Measurements from ENCODE around the gene DGKE. TPM values are rescaled to one million over a fixed set of nuclear protein-coding genes. Genes with fewer than 3 reads are reported as not detected.

The DGKE gene
- 1 to 10 TPM; 2.9 to 7.0 (median 4.5) TPM for polyA plus RNA-seq (ENCODE audit: insufficient read length in 4 of 4)

DNA sequence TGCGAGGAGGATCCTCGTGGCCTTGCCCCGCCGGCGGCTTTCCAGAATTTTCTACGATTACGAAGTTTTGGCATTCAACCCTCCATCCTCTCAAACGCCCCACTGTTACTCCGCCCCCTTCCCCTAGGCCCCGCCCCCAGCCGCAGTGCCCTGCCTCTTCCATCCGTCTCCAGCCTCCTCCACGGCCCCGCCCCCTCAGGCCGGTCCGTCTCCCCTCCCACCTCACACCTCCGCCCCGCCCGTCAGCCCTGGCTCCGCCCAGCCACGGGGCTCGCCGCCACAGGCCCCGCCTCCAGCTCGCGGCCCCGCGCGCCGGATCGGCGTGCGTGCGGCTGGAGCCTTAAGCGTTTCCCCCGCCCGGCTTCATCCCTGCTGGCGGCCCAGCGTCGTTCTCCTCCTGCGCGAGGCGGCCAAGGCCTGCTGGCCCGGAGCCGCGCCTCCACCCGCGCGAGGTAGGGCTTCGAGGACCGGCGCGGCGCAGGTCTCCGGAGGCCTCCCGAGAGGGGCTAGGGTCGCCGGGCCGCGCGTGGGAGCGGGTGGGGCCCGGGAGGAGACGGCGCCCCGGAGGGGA is at the start of gene DGKE, which contains the start of gene C17orf67:
TSS of gene DGKE (plus strand) at position 343 of the 571 bp plus-strand sequence. CDS start 645 bp downstream, outside the sequence.
TSS of gene C17orf67 (minus strand) at position 112 of the 571 bp plus-strand sequence. CDS start 18,110 bp downstream, outside the sequence.
- DNase-seq (ENCODE audit: low read depth in 4 of 4, low spot score in 2 of 4) = peak in 3 of 4 donors; percentile 75 to 89 (median 84)

GRCh38 chr17:56785405-56785804 is 48.5 kb upstream of the DGKE start:
- DNase-seq (ENCODE audit: low read depth in 4 of 4, low spot score in 2 of 4) = no peak

DNA sequence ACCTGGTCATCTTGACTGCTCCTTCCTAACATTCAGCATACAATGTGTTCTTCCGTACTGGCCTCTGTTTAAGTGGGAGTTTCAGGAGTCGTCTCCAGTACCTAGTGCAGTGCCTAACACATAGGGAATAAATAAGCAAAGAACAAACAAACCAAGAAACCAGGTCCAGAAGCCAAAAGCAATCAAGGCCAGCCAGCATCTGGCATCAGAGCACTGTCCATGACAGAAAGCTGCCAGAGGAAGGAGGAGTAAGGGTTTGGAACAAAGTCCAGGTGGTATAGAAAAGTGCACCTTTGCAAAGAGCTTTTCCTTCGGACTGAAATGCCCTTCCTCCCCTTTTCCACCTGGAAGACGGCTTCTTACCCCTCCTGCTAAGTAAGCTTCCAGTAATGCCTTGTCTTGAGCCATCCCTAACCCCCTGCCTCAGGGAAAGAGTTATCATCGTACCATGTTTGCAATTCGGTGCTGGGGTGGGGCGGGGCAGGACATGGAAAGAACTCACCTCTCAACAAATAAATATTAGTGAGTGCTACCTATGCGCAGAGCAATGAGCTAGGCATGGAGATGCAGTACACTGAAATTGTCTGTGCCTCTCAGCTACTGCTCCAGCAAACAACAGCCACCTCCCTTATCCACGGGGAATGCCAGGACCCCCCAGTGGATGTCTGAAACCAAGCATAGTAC is 47.8 kb upstream of the DGKE start:
- no peak for DNase-seq (ENCODE audit: low read depth in 4 of 4, low spot score in 2 of 4)

DNA sequence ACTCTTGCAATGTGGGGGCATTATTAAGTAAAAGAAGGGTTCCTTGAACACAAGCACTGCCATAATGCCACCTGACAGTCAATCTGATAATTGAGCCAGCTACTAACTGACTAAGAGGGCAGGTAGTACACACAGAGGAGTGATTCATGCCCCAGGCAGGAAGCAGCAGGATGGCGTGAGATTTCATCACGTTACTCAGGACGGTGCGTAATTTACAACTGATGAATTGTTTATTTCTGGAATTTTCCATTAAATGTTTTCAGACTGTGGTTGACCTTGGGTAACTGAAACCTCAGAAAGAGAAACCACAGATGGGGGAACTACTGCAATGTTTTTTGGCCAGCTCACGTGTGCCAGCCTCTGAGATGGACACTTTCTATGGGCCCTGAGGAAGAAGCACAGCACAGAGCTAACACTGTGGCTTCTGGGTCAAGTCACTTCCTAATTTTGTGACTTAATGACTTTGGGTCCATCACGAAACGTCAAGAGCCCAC is 46.9 kb upstream of the DGKE start:
- DNase-seq (ENCODE audit: low read depth in 4 of 4, low spot score in 2 of 4) = no peak

GRCh38 chr17:56792267-56792666 is 41.7 kb upstream of the DGKE start:
- DNase-seq (ENCODE audit: low read depth in 4 of 4, low spot score in 2 of 4) = no peak

GRCh38 chr17:56793531-56793930 is 40.4 kb upstream of the DGKE start:
- no peak for DNase-seq (ENCODE audit: low read depth in 4 of 4, low spot score in 2 of 4)

- DNase-seq (ENCODE audit: low read depth in 4 of 4, low spot score in 2 of 4) = no peak
These were observed 40.0 kb upstream of the DGKE start for GRCh38 chr17:56793957-56794356.

DNA sequence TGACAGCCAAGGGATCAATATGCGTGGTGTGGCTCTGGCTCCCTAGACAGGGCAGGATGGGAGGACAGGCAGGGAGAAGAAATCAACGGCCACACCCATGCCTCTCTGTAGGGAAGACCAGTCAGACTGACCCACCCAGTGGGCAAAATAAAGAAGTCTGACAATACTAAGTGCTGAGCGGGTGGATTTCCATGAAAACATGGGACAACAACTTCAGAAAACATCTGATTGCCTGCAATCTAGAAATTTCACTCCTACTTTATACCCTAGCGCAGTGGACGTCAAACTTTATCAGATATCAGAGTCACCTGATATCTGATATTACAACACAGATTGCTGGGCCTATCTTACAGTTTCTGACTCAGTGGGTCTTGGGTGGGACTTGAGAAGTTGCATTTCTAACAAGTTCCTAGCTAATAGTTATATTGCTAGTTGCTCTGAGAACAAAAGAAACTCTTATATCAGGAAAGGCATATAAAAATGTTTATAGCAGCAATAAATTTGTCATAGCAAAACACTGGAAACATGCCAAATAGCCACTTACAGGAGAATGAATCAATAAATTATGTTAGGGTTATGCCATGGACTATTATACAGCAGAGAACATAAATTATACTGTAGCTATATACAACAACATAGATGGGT is 38.6 kb upstream of the DGKE start:
- no peak for DNase-seq (ENCODE audit: low read depth in 4 of 4, low spot score in 2 of 4)

DNA sequence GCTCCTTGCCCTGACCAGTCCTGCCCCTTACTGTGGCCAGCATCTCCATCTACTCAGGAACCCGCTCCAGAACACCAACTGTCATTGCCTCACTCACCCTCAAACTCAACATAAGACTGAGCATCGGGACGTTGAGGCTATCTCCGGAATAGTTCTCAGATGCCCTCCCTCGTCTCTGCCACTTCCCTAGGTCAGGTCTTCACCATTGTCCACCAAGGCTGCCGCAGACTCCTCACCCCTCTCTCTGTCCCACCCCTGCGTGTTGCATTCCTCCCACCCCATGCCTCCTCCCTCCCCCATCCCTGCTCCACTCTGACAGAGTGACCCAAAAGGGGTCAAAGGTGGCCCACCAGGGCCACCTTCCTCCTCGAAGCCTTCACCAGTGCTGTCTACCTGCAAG is 37.4 kb upstream of the DGKE start:
- no peak for DNase-seq (ENCODE audit: low read depth in 4 of 4, low spot score in 2 of 4)

DNA sequence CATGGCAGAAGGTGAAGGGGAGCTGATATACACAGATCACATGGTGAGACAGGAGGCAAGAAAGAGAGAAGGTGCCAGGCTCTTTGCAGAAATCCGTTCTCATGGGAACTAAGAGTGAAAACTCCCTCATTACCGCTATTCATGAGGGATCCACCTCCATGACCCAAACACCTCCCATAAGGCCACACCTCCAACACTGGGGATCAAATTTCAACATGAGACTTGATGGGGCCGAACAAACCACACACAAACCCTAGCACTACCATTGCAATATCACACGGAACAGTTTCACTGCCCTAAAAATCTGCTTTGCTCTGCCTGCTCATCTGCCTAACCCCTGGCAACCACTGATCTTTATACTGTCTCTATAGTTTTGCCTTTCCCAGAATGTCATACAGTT is 35.0 kb upstream of the DGKE start:
- DNase-seq (ENCODE audit: low read depth in 4 of 4, low spot score in 2 of 4) = no peak

DNA sequence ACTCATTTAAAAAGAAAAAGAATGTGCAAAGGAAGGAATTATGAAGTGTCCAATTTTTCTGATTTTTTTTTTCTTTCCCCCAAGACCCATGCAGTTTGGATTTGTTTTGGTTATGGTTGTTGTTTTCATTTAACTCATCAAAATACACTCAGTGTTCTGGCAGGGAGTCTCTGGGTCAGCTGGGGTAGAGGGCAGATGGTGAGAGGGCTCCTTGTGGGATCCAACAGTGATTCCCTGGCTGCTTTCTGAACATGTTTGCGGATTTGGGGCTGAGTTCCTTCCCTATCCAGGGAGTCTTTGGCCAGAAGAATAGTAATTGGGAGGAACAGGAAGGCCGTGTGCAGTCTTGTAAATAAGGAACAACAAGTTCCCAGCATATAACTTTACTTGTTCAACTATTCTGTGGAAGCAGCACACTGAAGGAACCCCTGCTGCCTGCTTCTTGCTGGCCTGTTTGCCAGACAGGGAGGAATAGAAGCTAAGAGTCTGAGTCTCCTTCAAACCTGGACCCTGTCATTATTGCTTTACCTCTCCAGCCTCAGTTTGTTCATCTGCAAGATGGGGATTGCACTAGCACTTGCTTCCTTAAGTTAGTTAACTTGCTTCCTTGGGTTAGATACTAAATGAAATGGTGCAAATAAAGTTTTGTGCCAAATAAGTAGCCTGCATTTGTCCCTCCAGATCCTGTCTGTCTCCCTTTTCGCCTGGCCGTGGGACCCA is 32.3 kb upstream of the DGKE start:
- DNase-seq (ENCODE audit: low read depth in 4 of 4, low spot score in 2 of 4) = no peak

DNA sequence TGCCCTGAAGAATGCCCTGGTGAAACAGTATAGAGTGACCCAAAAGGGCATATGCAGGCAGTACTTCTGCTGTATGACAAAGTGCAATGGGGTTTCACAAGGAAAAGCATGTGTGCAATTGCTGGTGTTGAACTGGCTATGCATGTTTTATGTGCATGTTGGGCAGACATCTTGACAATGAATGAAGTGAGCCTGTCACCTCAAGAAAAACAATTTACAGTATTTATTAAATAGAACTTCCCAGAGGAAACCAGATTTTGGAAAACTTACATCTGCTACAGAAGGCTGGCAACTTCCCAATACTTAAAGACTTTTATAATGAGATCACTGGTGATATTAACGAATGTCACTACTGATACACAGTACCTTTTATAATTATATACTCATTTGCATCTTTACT is 30.9 kb upstream of the DGKE start:
- DNase-seq (ENCODE audit: low read depth in 4 of 4, low spot score in 2 of 4) = no peak

- DNase-seq (ENCODE audit: low read depth in 4 of 4, low spot score in 2 of 4) = no peak
These were observed 29.5 kb upstream of the DGKE start for GRCh38 chr17:56804454-56804853.

GRCh38 chr17:56806949-56807348 is 27.0 kb upstream of the DGKE start:
- no peak for DNase-seq (ENCODE audit: low read depth in 4 of 4, low spot score in 2 of 4)

DNA sequence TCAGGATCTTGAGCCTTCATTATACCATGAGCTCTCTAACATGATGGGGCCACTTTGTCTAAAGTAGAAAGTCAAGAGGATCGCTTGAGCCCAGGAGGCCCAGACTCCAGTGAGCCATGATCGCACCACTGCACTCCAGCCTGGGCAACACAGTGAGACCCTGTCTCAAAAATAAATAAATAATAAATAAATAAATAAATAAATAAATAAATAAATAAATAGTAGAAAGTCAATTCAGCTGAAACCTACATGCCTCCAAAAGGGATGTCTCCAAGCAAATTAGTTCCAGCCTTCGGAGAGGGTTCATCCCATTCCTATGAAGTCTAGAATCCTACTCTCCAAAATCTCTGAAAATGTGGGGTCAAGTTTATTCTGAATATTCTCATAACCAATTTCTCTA is 26.2 kb upstream of the DGKE start:
- DNase-seq (ENCODE audit: low read depth in 4 of 4, low spot score in 2 of 4) = no peak

DNA sequence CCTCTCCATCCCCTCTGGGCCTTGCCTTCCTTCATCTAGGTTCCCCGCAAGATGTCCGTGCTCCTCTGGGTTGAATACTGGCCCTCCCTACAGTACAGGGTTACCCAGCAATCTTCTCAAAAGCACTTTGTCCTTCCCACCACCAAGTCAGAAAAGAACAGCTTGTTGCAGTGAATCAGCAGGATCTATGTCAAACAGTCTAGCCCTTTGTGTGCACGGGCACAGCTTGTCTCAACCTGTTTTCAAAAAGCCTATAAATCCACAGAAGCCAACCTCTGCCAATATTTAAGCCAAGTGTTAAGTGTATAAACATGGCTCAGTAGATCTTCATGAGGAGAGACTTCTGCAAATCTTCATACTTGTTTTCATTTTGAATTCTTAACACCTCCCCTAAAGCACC is 25.4 kb upstream of the DGKE start:
- no peak for DNase-seq (ENCODE audit: low read depth in 4 of 4, low spot score in 2 of 4)

DNA sequence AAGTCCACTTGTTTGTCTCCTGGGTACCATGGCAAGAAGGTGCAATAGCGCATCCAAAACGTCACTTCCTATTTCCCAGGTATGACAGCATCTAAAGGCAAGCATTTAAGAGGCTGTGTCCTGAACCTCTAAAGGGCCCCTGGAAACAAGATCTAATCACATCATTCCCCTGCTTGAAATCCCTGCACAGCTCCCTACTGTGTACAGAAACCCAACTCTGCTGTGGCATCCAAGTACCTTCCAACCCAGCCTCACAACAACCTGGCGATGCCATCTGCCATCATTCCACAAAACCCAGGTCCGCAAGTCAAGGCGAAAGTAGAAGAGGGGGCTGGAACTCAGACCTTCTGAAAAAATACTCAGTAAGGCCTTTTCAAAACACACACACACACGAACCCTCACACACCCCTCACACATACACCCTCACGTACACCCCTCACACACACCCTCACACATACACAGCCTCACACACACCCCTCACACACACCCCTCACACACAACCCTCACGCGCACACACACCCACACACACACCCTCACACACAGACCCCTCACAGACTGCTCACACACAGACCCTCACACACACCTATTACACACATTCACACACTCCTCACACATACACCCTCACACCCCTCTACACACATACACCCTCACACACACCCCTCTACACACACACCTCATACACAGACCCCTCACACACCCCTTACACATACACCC is 24.7 kb upstream of the DGKE start:
- DNase-seq (ENCODE audit: low read depth in 4 of 4, low spot score in 2 of 4) = no peak

- no peak for DNase-seq (ENCODE audit: low read depth in 4 of 4, low spot score in 2 of 4)
These were observed 24.2 kb upstream of the DGKE start for GRCh38 chr17:56809820-56810179.

DNA sequence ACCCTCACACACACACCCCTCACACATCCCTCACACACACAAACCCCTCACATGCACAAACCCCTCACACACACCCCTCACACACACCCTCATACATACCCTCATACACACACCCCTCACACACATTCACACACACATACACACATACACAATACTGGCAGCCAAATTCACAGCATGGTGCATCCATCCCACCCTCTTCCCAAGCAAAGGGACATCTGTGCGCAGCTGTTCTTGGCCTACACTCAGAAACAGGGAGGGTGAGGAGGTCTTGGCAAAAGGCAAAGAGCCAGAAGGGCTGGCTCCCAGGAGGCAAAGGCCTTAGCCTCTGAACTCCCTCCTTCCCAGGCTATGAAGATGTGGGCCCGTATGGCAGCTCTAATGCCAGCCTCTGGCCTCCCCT is 23.6 kb upstream of the DGKE start:
- DNase-seq (ENCODE audit: low read depth in 4 of 4, low spot score in 2 of 4) = no peak

Data from left renal cortex interstitium (tissue), 4 donors.